ENCODE results near the gene DGKI.

The DGKI gene

DNA sequence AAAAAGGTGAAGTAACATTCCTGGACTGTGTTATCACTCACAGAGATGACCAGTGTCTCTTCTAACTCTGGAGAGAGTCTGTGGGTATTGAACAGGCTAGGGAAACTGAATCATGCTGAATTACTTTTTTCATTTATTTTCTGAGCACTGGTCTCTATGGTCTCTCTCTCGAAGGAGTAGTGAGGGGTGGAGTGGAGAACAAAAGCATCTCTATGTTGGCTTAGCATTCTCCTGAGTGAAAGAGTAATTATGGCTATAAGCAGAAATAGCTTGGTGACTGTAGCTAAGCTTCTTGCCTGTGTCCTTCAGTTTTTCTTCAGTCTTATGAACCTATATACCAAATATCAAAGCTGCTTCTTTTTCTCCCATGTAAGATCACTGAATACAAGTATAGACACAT lies 438.6 kb downstream of the DGKI start:
- DNase-seq (ENCODE audit: low read depth in 2 of 2): no peak

DNA sequence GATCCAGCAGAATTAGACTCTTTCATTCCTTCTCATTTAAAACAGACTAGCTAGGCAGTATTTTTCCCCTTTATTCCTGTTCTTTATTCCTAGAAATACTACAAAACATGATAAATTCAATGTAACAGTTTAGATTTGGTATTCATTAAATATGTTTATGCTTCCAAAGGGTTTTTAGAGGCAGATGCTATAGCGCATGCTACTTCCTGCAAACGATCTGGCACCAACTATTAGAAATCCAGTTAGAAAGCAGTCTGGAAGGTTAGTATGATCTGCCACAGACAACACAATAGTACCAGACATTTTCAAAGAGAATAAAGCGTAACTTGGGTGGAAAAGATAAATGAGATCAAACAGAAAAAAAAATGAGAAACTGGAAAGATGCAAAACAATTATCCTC lies 439.7 kb downstream of the DGKI start:
- no peak for DNase-seq (ENCODE audit: low read depth in 2 of 2)

DNA sequence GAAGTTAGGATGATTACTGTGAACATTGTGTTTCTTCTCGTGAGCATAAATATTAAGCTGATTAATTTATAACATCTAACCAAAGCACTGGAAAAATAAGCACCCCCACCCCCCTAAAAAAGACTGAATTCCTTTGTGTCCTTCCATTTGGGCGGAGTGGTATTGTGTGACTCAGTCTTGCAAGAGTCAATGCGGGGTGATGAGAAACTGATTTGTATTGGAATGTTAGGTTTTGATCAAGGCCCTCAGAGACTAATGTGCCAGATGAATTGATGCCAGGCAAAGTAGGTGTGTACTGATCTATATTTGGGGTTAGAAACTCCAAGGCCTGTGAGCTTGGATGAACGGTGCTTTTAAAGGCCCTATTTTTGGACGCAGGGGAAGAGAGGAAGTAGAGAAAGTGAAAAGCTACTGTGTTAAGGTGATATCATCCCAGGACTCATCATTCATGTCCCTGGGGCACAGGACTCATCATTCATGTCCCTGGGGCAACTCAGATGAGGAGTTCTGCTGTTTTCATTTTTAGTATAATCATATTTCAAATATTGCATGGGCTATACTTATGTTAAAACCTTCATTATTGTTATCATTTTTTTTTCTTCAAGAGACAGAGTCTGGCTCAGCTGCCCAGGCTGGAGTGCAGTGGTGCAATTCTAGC lies 442.0 kb downstream of the DGKI start:
- DNase-seq (ENCODE audit: low read depth in 2 of 2): no peak

DNA sequence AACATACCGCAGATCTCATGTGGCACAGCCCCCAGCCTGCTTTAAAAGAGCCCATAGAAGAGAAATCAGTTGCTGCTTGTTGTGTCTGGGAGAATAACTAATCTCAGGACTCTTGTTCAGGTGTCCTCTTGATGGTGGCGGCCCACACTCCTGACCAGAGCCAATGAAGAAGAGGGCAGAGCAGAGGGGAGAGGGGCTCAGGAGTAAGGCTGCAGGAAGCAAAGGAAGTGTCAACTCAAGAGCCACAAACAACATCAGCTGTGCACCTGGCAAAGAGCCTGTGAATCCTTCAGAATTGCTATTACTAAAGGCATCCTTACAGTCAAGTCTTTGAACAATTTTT lies 443.4 kb downstream of the DGKI start:
- no peak for DNase-seq (ENCODE audit: low read depth in 2 of 2)

DNA sequence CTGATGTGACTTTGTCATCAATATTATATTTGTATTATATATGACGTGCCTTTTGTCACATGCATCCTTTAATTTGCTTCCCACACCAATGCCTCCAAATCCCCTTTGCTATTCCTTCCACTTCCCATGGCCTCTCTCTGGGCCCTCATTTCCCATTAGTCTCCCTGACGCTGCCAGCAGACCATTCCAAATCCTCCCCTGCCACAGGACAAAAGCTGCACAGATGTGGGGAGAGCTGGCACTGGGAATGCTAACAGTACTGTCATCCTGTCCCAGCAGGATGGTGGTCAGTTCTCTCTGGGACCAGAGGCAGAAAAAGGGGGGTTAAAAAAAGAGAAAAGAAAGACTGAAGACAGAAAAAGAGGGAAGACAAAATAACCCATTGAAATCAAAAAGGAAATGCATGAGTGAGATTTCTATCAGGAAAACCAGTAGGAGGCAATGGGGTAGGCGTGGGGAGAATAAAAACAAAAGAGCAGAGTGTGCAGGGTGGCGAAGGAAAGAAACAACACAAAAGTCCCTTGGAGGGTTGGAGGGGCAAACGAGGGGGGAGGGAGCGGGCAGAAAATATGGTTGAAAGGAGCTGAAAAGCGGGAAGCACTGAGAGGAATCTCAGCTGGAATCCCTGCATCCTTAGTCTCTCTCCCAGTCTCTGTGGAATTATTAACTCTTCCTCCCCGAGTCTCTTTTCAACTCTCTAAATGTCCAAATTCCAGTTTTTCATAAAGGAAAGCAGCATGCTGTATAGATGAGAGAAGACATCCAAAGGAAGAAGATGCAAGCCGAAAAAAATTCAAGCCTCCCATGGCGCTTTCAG lies 444.0 kb downstream of the DGKI start:
- no peak for DNase-seq (ENCODE audit: low read depth in 2 of 2)

DNA sequence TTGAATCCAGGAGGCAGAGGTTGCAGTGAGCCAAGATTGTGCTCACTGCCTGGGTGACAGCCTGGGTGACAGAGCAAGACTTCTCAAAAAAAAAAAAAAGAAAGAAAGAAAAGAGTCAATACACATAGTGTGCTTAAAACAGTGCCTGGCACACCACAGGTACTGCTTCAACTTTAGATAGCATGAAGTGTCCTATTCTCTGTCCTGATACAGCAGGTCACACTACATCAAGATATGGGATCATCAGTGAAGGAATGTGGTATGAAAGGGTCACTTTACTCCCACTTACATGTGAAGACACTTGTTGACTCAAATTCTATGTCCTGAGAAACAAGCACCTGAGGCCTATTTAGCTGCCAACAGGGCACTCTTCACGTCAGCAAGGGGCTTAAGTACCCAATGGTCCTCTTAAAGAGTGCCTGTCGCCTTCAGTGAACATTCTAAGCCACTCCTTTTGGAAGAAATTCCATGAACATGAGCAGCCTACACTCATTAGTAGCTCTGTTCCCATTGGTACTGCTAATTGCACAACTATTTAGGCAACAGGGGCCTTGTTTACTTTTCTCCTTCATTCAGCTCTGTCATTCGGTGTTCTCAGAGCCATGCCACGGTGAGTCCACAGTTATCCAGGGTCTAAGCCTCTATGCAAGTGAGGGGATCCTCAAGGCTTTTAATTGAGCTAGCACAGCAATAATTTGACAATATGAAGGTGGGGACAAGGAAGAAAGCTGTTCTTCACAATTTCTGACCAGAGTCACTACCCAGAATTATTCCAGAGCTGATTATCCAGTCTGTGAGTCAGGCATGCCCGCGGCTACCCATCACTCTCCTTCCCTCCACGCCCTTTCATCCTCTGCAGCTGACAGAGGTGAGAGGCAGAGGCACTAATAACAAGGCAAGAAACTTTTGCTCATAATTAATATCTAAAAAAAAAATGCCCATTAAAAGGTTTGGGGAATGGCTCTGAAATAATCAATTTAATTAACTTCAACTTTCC lies 446.6 kb downstream of the DGKI start:
- DNase-seq (ENCODE audit: low read depth in 2 of 2): no peak

DNA sequence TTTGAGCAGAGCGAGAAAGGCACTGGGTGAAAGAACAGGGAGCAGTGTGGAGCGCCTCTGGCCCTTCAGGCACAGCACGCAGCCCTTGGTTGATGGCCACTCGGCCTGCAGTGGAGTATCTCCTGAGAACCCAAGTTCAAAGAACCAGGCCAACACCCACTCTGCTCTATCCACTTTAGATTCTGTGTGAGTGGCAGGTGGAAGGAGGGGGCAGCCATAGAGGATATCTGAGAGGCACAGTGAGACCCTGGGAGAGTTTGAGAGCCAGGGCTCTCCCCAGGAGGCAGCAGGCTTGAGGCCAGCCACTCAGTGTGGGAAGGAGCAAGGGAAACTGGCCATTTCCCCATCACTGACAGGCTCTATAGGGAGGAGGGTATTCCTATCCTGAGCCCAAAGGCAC lies 450.7 kb downstream of the DGKI start:
- no peak for DNase-seq (ENCODE audit: low read depth in 2 of 2)

DNA sequence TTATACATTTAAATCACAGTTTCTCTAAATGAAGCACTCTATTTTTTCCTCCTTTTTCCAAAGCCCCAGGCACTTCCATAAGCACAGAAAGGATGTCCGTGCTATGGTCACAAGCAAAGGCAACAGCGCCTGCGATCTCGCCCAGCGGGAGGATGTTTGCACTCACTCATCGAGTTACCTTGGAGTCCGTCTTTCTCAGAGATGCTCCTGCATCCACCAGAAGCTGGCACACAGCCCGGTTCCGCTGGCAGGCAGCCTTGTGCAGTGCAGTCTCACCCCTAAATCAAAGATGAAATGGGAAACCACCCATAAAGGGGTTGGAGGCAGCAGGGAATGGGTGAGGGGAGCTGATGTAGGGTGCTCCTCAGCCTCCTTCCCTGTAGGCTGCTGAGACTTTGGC lies 451.4 kb downstream of the DGKI start:
- no peak for DNase-seq (ENCODE audit: low read depth in 2 of 2)

DNA sequence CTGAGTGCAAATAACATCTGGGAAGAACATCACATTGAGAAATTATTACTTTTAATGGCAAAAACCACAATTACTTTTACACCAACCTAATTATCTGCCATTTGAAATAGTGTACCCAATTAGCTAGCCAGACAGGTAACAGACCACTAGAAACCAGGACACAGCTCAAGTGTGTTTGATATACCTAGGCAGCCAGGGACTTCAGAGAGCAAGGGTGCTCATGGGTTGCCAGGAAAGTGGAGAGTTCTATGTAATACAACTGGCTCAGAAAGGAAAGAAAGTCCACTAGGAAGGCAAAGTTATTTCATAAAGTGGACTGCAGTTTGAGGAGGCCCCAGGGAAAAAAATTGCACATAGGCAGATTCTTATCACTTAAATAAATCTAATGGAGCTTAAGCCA lies 453.2 kb downstream of the DGKI start:
- DNase-seq (ENCODE audit: low read depth in 2 of 2): no peak

DNA sequence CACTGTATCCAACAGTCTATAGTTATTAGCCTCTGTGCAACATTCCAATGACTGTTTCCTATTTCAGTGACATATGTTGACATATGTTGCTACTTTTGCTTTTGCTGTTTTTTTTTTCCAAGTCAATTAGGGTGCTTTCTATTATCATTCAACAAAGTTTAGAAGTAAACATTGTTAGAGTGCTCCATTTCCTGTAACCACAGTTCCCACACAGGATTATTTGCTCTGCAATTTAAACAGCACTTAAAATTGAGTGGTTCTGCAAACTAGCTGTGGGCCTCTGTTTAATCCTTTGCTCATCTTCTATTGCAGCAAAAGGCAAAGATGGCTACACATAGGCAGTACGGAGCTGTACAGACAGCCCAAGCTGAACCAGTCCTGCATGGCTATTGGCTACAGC lies 456.7 kb downstream of the DGKI start:
- DNase-seq (ENCODE audit: low read depth in 2 of 2): no peak

DNA sequence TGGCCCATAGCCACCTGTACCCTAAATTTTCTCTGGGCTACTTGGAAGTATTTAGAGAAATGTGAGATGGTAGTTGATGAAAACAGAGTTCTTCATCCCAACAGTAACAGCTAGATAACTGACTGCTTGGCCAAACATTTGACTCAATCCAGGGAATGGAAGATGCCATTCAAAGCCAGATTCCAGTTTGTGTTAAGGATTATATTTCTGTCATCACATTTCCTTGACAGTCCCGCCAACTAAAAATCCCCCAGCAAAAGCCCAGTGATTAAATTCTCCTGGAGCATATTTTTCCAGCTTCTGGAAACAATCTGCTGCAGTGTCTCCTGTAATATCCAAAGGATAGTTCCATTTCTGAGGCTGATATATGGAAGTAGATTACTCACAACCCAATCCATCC lies 457.9 kb downstream of the DGKI start:
- DNase-seq (ENCODE audit: low read depth in 2 of 2): no peak

DNA sequence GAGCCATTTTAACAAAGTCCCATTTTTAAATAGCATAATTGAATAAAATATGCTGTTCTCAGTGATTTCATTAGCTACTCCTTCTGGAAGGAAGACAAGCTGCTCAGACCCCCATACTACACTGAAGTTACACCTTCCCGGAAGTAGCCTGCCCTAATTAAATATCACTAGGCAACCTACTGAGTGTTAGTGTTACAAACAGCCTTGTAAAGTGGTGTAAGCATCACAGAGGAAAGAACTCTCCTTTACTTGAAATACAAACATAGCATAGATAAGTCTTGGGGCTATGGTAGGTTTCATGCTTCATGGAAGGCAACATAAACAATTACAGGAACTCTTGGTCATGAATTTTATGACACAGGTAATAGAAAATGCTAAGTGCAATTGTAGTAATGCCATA lies 459.8 kb downstream of the DGKI start:
- DNase-seq (ENCODE audit: low read depth in 2 of 2): no peak

DNA sequence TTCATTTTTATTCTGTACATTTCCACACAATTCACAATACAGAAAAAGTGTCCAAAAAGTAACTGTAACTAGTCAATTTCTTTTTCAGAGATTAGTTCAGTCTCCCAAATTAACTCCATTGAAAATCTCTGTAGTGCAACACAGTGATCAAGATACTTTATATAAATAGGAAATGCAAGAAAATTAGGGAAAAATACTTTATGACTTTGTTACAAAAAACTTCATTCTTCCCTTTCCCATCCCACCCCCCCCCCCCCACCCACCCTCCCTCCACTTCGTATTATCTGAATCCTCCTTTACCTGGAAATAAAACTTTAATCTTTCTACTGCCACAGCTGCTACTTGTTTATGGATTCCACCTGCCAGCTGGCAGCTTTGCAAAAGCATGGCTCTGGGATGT lies 465.7 kb downstream of the DGKI start:
- DNase-seq (ENCODE audit: low read depth in 2 of 2): no peak

DNA sequence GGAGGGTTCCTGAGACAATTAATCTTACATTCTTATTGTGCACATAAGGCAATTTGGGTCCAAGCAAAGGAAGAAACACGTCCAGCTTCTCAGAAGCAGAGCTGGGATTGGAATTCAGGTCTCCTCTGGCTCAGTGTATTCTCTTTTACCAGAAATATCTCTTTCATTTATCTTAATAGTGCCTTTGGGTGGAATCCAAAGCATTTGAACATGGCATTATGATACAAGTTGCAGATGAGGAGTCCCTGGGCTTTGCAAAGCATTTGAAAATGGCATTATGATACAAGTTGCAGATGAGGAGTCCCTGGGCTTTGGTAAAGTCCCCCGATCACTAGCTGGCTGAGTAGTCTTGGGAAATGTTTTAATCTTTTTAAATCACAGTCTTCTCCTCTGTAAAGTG lies 473.3 kb downstream of the DGKI start:
- no peak for DNase-seq (ENCODE audit: low read depth in 2 of 2)

DNA sequence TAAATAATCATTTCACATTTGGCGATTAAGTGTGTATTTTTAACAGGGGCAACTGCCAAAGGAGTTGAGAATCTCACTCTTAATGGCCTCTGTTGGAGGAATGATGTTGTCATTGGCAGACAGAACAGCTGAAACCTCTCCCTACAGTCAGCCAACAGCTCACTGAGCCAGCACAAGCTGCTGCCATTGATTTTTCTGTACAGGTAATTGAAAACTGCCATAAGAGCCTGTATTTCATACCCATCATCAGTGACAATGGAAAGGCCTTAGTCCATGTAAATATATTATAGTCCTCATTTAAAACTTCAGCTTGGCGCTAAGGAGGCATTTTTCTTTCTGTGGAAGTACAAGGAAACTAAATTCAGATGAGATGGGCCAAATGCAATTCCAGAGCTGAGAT lies 475.2 kb downstream of the DGKI start:
- no peak for DNase-seq (ENCODE audit: low read depth in 2 of 2)

DNA sequence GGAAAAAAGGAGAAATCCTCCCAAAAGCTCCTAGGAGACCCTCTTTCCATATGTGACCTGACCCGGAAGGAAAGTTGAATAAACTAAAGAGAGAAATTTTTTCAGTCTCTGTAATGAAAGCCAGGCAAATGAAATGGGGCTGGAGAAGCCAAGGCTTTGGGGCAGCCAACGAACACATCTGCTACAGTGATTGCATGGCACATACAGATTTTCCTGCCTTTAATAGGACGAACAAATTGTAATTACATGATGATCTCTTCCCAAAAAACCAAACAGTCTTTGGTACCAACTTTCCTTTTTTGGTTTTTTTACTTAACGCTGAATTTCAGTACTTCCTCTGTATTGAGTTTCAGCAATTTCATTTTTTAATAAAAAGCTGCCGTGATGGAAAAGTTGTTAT lies 479.8 kb downstream of the DGKI start:
- no peak for DNase-seq (ENCODE audit: low read depth in 2 of 2)

DNA sequence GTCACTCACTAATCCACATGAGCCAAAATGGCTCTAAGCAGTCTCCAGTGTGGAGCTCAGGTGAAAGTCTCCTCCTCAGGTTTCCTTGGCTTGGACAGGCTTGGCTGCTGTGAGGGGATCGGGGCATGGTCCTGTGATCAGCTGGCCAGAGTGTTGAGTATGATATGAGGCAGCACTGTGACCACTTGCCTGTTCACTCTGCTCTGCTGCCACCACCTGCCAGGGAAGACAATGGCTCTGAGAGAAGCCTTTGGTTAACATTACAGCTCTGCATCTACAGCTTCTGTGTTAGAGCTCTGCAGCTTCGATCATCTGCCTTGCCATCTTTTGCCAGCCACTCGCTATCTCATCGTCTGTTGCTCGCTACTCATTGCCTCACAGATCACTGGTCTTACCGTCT lies 483.1 kb downstream of the DGKI start:
- no peak for DNase-seq (ENCODE audit: low read depth in 2 of 2)

DNA sequence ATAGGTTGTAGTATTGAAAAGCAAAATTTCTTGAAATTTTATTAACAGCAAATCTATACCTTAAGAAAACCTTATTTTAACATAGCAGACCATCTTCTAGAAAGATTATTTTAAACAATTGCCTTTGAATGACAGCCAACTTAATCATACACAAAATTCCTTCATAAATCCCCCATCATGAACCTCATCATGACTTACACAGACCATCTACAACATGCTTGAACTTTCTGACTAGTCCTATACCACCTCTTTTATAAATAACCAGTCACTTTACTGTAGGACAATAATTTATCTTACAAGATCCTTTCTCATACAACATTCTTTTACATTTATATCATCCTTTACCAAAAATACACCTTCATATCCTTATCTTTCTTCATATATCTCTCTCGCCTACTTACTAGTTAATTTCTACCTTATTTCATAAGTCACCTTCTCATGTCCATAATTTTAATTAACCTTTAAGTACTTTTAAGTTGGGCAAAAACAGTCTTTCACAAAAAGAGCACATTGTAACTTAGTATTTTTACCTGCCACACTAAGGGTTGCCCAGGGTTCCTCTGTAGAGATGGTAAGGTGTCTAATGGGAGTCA lies 486.6 kb downstream of the DGKI start:
- no peak for DNase-seq (ENCODE audit: low read depth in 2 of 2)

DNA sequence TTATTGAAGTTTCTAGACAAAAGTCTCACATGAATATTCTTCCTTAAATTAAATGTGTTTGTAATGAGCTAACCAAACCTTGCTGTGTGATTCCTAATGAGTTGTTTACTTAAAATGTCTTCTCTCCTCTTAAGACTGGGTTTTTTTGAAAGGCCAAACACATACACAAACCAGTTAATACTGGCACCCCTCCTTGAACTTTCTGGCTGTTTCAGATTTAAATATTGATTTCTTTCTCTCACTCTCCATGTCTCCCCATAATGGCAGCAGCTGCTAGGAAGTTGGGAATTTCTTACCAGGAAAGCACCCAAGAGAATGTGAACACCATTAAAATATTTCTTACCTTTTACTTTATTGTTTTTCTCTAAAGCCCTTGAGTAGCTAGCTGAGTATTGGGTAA lies 491.8 kb downstream of the DGKI start:
- DNase-seq (ENCODE audit: low read depth in 2 of 2): no peak

DNA sequence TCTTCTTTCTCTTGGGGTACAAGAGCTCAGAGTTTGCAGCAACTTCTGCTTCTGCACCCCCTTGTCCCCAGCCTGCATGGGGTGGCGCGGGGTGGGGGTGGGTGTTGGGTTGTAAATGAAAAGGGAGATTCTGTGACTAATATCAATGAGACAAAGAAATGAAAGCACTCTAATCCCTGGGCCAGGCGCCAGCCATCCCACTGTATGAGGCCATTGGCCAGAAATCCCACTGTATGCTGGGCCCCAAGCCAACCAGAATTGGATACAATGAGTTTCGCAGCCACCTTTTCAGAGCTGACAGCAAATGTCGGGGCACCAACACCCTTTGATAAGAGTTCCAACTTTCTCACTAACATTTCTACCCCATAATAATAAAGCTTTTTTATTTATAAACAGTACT lies 492.4 kb downstream of the DGKI start:
- no peak for DNase-seq (ENCODE audit: low read depth in 2 of 2)

DNA sequence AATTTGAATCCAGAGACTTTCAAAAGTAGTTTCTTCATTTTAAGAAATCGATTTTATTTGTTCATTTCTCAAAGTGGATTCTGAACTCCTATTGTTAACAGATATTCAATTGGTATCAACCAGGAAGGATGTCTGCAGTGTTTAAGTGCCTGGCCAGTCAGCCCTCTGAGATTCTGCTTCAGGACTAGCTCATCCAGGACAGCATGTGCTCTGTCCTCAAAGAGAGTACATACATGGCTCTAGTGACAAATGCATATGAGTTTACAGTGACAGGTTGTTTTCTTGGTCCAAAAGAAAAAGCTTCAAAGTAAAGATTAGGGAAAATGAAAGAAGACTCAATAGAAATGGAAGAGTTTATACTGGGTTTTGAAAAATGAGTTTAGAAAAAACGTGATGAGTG lies 494.8 kb downstream of the DGKI start:
- DNase-seq (ENCODE audit: low read depth in 2 of 2): no peak

DNA sequence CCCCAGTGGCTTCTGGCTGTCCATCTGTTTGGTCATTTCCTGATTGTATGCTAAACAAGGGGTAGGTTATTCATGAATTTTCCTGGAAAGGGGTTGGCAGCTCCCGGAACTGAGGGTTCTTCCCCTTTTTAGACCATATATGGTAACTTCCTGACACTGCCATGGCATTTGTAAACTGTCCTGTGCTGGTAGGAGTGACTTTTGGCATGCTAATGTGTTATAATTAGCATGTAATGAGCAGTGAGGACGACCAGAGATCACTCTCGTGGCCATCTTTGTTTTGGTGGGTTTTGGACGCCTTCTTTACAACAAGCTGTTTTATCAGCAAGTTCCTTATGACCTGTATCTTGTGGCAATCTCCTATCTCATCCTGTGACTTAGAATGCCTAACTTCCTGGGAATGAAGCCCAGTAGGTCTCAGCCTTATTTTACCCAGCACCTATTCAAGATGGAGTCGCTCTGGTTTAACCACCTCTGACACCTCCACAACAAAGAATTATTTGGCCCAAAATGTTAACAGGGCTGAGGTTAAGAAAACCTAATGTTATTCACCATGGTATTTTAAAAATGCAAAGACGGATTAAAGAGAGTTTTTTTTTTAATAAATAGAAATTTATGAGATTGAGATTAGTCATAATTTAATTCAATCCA lies 500.9 kb downstream of the DGKI start:
- DNase-seq (ENCODE audit: low read depth in 2 of 2): no peak

Data from stimulated activated CD8-positive, alpha-beta memory T cell treated with anti-CD3 and anti-CD28 coated beads, Interleukin-2, amount 100 ng/mL, for 1 hour (primary cell).